ENCODE data around the gene URB1. TPM values are rescaled to one million over a fixed set of nuclear protein-coding genes. Genes with fewer than 3 reads are reported as not detected.

The URB1 gene
- total and polyA plus RNA-seq, 12 donors, result 4.0 to 17.7 (median 12.6) TPM

- Histone ChIP-seq H3K27me3 (no peaks in the 10 kb centered on the region), H3K27ac (peak overlapping the region in 1 of 10 donors; percentile 53), H3K4me3 (no peak overlapping the region), H3K9me3 (no peaks in the 10 kb centered on the region), H3K36me3 (peaks cover 0 to 100% (median 76%) of the 10 kb centered on the region in 9 donors), H3K4me1 (peaks cover 0 to 21% (median 0%) of the 10 kb centered on the region in 9 donors)
- no peak for DNase-seq
- ATAC-seq, result no peak
- TF ChIP-seq CTCF (IDR thresholded peaks at IDR 0.05), result no peak
- intact Hi-C loops (cut with DNase I), result no loop called here
- 95 to 96% methylated on average over 7 of the region's 7 CpGs for WGBS, 2 donors
These were observed 73.8 kb downstream of the URB1 start for GRCh38 chr21:32319012-32319411.

GRCh38 chr21:32317726-32318125, 75.1 kb downstream of the URB1 start:
- intact Hi-C loops (cut with DNase I), result no loop called here
- ATAC-seq (no peak), DNase-seq (no peak)
- no peaks in the 10 kb centered on the region for H3K9me3 ChIP-seq
- no peaks in the 10 kb centered on the region for H3K27me3 ChIP-seq
- no peak overlapping the region for H3K27ac ChIP-seq
- peaks cover 0 to 26% (median under 1%) of the 10 kb centered on the region in 9 donors for H3K4me1 ChIP-seq
- peaks cover 0 to 100% (median 70%) of the 10 kb centered on the region in 9 donors for H3K36me3 ChIP-seq
- WGBS, 2 donors, result 83 to 87% methylated on average over 9 of the region's 9 CpGs
- TF ChIP-seq CTCF (IDR thresholded peaks at IDR 0.05), result no peak
- no peak overlapping the region for H3K4me3 ChIP-seq

DNA sequence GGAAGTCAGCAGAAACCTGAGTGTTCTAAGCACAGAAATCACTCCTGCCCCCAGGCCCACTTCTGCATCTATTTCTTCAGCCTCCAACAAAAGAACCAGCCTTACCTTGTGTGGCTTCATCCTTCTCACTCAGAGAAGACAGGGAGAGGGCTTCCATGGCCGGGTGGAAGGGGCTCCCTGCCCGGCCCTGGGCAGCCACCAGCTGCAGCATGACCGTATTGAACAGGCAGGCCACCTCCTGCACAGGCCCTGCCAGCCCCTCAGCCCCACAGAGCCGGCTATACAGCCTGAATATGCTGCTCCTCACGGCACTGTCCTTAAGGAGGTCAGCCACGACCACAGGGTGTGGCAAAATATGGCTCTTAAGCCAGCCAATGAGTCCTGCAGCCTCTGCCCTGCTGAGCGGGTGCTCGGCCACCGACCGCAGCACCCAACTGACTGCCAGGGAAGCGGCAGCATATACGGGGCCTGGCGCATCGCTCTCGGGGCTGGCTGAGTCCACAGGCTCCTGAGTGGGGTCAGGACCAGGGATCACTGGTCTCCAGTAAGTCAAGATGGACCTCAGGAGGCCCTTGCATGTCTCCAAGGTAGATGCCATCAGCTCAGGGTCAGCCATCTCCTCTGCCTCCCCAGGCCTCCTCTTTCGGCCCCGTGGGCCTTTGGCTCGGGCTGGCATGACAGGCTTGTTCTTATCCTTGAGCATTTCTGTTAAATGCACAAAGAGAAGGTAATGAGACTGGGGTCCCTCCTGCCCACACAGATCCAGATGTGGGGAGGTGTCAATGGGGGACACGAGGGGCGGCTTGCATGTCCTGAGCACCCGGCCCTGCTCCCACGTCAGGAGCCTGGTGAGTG, 76.2 kb downstream of the URB1 start:
- ATAC-seq (no peak), DNase-seq (no peak)
- H3K27me3 ChIP-seq, result no peaks in the 10 kb centered on the region
- intact Hi-C loops (cut with DNase I), result no loop called here
- no peak overlapping the region for H3K4me3 ChIP-seq
- H3K27ac ChIP-seq, result no peak overlapping the region
- TF ChIP-seq CTCF (IDR thresholded peaks at IDR 0.05), result no peak
- peaks cover 0 to 99% (median 58%) of the 10 kb centered on the region in 9 donors for H3K36me3 ChIP-seq
- 96% methylated on average over 22 of the region's 22 CpGs for WGBS, 2 donors
- no peaks in the 10 kb centered on the region for H3K9me3 ChIP-seq
- H3K4me1 ChIP-seq, result peaks cover 0 to 34% (median 7%) of the 10 kb centered on the region in 9 donors

- 91 to 92% methylated on average over 14 of the region's 14 CpGs for WGBS, 2 donors
- TF ChIP-seq CTCF (IDR thresholded peaks at IDR 0.05), result no peak
- H3K27ac ChIP-seq, result no peak overlapping the region
- peaks cover 0 to 34% (median 7%) of the 10 kb centered on the region in 9 donors for H3K4me1 ChIP-seq
- no peaks in the 10 kb centered on the region for H3K9me3 ChIP-seq
- ATAC-seq, result no peak
- no peaks in the 10 kb centered on the region for H3K27me3 ChIP-seq
- intact Hi-C loops (cut with DNase I), result no loop called here
- H3K36me3 ChIP-seq, result peaks cover 0 to 97% (median 53%) of the 10 kb centered on the region in 9 donors
- DNase-seq, result no peak
- H3K4me3 ChIP-seq, result no peak overlapping the region
These were observed 77.1 kb downstream of the URB1 start for GRCh38 chr21:32315511-32316281.
